Measurements from ENCODE around the gene BCL7C.

The BCL7C gene

GRCh38 chr16:30925632-30925987, 31.7 kb upstream of the BCL7C start:
- Mint-ChIP-seq H3K4me1 (peaks cover 42% of the 10 kb centered on the region), H3K4me3 (no peak overlapping the region), H3K27ac (peak overlapping the region; percentile 50), H3K27me3 (no peaks in the 10 kb centered on the region), H3K9me3 (no peaks in the 10 kb centered on the region), H3K36me3 (peaks cover 16% of the 10 kb centered on the region)
- no peak for ATAC-seq

GRCh38 chr16:30924913-30925631, 31.2 kb upstream of the BCL7C start:
- Mint-ChIP-seq H3K27ac (peak overlapping the region; percentile 75), H3K9me3 (no peaks in the 10 kb centered on the region), H3K27me3 (no peaks in the 10 kb centered on the region), H3K4me3 (peak overlapping the region; percentile 83), H3K4me1 (peaks cover 42% of the 10 kb centered on the region), H3K36me3 (peaks cover 13% of the 10 kb centered on the region)
- no peak for ATAC-seq

GRCh38 chr16:30924076-30924912, 30.4 kb upstream of the BCL7C start:
- H3K27me3 Mint-ChIP-seq = no peaks in the 10 kb centered on the region
- H3K4me3 Mint-ChIP-seq = peak overlapping the region; percentile 83
- H3K36me3 Mint-ChIP-seq = peaks cover 13% of the 10 kb centered on the region
- peaks cover 42% of the 10 kb centered on the region for H3K4me1 Mint-ChIP-seq
- ATAC-seq = no peak
- H3K9me3 Mint-ChIP-seq = no peaks in the 10 kb centered on the region
- peak overlapping the region; percentile 75 for H3K27ac Mint-ChIP-seq

GRCh38 chr16:30923554-30924075, 29.7 kb upstream of the BCL7C start, which contains the start of gene FBXL19:
Gene FBXL19 (plus strand): TSS chr16:30923572. CDS start chr16:30925755, 2,183 bp downstream.
- no peaks in the 10 kb centered on the region for H3K9me3 Mint-ChIP-seq
- H3K27ac Mint-ChIP-seq = peak within 1 kb of the TSS; percentile 96
- peak within 1 kb of the TSS; percentile 94 for H3K4me3 Mint-ChIP-seq
- H3K4me1 Mint-ChIP-seq = peaks cover 42% of the 10 kb centered on the region
- ATAC-seq = peak; percentile 1
- H3K36me3 Mint-ChIP-seq = peaks cover 13% of the 10 kb centered on the region
- no peaks in the 10 kb centered on the region for H3K27me3 Mint-ChIP-seq

GRCh38 chr16:30922960-30923535, 29.2 kb upstream of the BCL7C start:
- H3K27ac Mint-ChIP-seq = peak overlapping the region; percentile 96
- no peaks in the 10 kb centered on the region for H3K9me3 Mint-ChIP-seq
- peak; percentile 85 for ATAC-seq
- H3K4me1 Mint-ChIP-seq = peaks cover 42% of the 10 kb centered on the region
- no peaks in the 10 kb centered on the region for H3K27me3 Mint-ChIP-seq
- H3K36me3 Mint-ChIP-seq = peaks cover 13% of the 10 kb centered on the region
- peak overlapping the region; percentile 94 for H3K4me3 Mint-ChIP-seq

GRCh38 chr16:30922420-30922959, 28.6 kb upstream of the BCL7C start:
- no peaks in the 10 kb centered on the region for H3K27me3 Mint-ChIP-seq
- peaks cover 42% of the 10 kb centered on the region for H3K4me1 Mint-ChIP-seq
- peak overlapping the region; percentile 94 for H3K4me3 Mint-ChIP-seq
- H3K27ac Mint-ChIP-seq = peak overlapping the region; percentile 96
- peaks cover 13% of the 10 kb centered on the region for H3K36me3 Mint-ChIP-seq
- H3K9me3 Mint-ChIP-seq = no peaks in the 10 kb centered on the region
- ATAC-seq = peak; percentile 89

- Mint-ChIP-seq H3K27me3 (no peaks in the 10 kb centered on the region), H3K4me3 (peak overlapping the region; percentile 94), H3K4me1 (peaks cover 39% of the 10 kb centered on the region), H3K36me3 (peaks cover 11% of the 10 kb centered on the region), H3K9me3 (no peaks in the 10 kb centered on the region), H3K27ac (peak overlapping the region; percentile 96)
- peak; percentile 0 for ATAC-seq
Observed at GRCh38 chr16:30921748-30922419, 28.0 kb upstream of the BCL7C start.

GRCh38 chr16:30921459-30921747, 27.5 kb upstream of the BCL7C start:
- H3K4me3 Mint-ChIP-seq = peak overlapping the region; percentile 94
- peaks cover 34% of the 10 kb centered on the region for H3K4me1 Mint-ChIP-seq
- ATAC-seq = no peak
- peaks cover 6% of the 10 kb centered on the region for H3K36me3 Mint-ChIP-seq
- no peaks in the 10 kb centered on the region for H3K27me3 Mint-ChIP-seq
- no peaks in the 10 kb centered on the region for H3K9me3 Mint-ChIP-seq
- peak overlapping the region; percentile 96 for H3K27ac Mint-ChIP-seq

GRCh38 chr16:30920891-30921290, 27.0 kb upstream of the BCL7C start:
- no peak for ATAC-seq
- no peaks in the 10 kb centered on the region for H3K9me3 Mint-ChIP-seq
- peaks cover 1% of the 10 kb centered on the region for H3K36me3 Mint-ChIP-seq
- H3K27ac Mint-ChIP-seq = peak overlapping the region; percentile 96
- H3K27me3 Mint-ChIP-seq = no peaks in the 10 kb centered on the region
- peak overlapping the region; percentile 94 for H3K4me3 Mint-ChIP-seq
- peaks cover 29% of the 10 kb centered on the region for H3K4me1 Mint-ChIP-seq

- Mint-ChIP-seq H3K27me3 (no peaks in the 10 kb centered on the region), H3K27ac (no peak overlapping the region), H3K4me3 (no peak overlapping the region), H3K36me3 (no peaks in the 10 kb centered on the region), H3K9me3 (no peaks in the 10 kb centered on the region), H3K4me1 (peaks cover 22% of the 10 kb centered on the region)
- no peak for ATAC-seq
Observed at GRCh38 chr16:30918614-30919013, 24.7 kb upstream of the BCL7C start.

GRCh38 chr16:30914830-30915229, 21.0 kb upstream of the BCL7C start:
- Mint-ChIP-seq H3K4me3 (no peak overlapping the region), H3K36me3 (no peaks in the 10 kb centered on the region), H3K4me1 (peaks cover 6% of the 10 kb centered on the region), H3K27ac (no peak overlapping the region), H3K9me3 (no peaks in the 10 kb centered on the region), H3K27me3 (no peaks in the 10 kb centered on the region)
- peak; percentile 69 for ATAC-seq

- Mint-ChIP-seq H3K4me3 (no peak overlapping the region), H3K4me1 (peaks cover 6% of the 10 kb centered on the region), H3K36me3 (no peaks in the 10 kb centered on the region)
Observed at GRCh38 chr16:30912794-30913412, 19.0 kb upstream of the BCL7C start.

GRCh38 chr16:30910427-30911029, 16.7 kb upstream of the BCL7C start:
- ATAC-seq = no peak
- peaks cover 6% of the 10 kb centered on the region for H3K4me1 Mint-ChIP-seq
- H3K9me3 Mint-ChIP-seq = no peaks in the 10 kb centered on the region
- H3K27me3 Mint-ChIP-seq = no peaks in the 10 kb centered on the region
- H3K4me3 Mint-ChIP-seq = no peak overlapping the region
- H3K36me3 Mint-ChIP-seq = no peaks in the 10 kb centered on the region
- H3K27ac Mint-ChIP-seq = no peak overlapping the region

More at GRCh38 chr16:30912794-30913412, 19.0 kb upstream of the BCL7C start:
- ATAC-seq = no peak
- no peaks in the 10 kb centered on the region for H3K9me3 Mint-ChIP-seq
- H3K27ac Mint-ChIP-seq = no peak overlapping the region
- H3K27me3 Mint-ChIP-seq = no peaks in the 10 kb centered on the region

GRCh38 chr16:30907064-30907463, 13.2 kb upstream of the BCL7C start:
- H3K27me3 Mint-ChIP-seq = no peaks in the 10 kb centered on the region
- ATAC-seq = no peak
- peaks cover 5% of the 10 kb centered on the region for H3K36me3 Mint-ChIP-seq
- peaks cover 18% of the 10 kb centered on the region for H3K4me1 Mint-ChIP-seq
- no peak overlapping the region for H3K27ac Mint-ChIP-seq
- H3K4me3 Mint-ChIP-seq = no peak overlapping the region
- peaks cover 3% of the 10 kb centered on the region for H3K9me3 Mint-ChIP-seq

All from stimulated activated memory B cell treated with anti-CD40 and anti-IgM and Interleukin-4, amounts not matched to agents 10 μg/mL and 1 μg/mL and 100 μg/mL, for 72 hours (primary cell).